ENCODE measurements around the gene DDX42. TPM values are rescaled to one million over a fixed set of nuclear protein-coding genes. Genes with fewer than 3 reads are reported as not detected.

DDX42 gene
- total RNA-seq, 1 donor from 2014 or later, result 33.6 TPM

DNA sequence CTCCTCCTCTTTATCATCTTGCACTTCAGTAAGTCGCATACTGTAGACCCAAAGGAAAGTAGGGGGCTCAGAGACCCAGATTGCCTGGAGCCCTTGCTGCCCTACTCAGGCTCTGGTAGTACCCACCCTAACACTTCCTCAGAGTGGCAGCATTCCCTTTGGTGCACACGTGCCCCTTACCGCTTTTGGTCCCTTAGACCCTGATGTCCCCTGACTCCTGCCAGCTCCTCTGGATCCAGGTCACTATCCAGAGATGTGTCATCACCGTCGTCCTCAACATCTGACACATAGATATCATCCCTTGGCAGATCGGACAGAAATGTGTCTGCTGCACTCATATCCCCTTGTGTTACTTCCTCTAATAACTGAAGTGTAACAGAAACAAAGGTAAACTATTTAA is 47.8 kb downstream of the DDX42 start:
- ATAC-seq (no peak), DNase-seq (ENCODE audit: low spot score) (no peak)

DNA sequence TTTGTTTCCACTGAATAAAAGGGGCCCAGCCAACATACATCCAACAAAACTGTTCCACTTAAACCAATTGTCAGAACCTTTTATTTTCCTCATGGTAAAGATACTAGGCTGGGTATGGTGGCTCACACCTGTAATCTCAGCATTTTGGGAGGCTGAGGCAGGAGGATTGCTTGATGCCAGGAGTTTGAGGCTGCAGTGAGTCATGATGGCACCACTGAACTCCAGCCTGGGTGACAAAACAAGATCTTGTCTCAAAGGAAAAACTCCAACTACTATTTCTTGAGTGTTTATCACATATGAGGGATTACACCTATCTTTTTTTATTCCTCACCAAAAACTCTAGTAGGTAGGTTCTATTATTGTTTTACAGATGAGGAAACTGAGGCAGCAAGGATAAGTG is 48.6 kb downstream of the DDX42 start:
- no peak for ATAC-seq
- DNase-seq (ENCODE audit: low spot score), result no peak

DNA sequence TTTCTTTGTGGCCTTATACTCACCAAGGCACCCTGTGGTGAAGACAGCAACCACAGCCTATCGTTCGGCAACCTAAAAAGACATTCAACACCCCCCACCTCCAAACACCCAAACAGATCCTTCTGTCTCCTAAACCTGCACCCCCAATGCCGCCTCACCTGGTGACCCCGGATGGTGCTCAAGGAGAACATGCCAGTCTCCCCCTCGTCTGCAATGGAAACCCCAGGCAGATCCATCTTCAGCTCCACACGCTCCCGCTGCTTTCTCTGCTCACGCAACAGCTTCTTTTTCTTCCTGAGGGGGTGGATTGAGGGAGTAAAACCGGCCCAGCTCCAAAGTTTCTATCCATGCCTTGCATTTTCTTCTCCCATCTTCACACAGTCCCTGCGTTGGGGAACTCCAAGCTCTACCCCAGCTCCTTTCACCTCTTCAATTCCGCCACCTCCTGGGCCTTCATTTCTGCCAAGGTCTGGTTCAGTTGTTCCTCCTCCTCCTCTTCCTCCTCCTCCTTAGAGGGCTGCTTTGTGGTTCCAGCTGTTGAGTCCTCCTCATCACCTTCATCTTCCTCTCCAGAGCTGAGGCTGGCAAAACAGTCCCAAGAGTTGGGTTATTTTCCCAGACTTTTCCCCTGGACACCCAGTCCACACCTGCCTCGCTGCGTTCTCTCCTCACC is 49.8 kb downstream of the DDX42 start:
- DNase-seq (ENCODE audit: low spot score), result no peak

DNA sequence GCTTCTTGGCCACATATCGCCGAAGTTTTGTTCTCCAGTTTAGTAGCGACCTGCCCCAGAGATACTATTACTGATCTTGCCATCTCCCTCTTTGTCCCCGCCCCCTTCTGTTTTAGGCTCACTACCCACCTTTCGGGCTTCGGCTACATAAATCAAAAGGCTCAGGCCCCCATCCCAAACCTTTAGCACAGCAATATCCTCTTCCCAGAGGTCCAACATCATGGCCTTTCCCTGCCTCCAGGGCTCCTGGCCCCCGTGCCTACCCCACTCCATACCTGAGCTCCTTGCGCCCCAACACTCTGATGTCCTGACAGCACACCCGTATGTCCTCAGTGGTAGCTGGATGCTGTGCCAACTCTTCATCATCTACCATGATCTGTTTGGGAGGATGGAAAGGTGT is 50.4 kb downstream of the DDX42 start:
- no peak for DNase-seq (ENCODE audit: low spot score)
- ATAC-seq, result no peak

More for the DNA sequence above, 49.8 kb downstream of the DDX42 start:
- no peak for ATAC-seq

DNA sequence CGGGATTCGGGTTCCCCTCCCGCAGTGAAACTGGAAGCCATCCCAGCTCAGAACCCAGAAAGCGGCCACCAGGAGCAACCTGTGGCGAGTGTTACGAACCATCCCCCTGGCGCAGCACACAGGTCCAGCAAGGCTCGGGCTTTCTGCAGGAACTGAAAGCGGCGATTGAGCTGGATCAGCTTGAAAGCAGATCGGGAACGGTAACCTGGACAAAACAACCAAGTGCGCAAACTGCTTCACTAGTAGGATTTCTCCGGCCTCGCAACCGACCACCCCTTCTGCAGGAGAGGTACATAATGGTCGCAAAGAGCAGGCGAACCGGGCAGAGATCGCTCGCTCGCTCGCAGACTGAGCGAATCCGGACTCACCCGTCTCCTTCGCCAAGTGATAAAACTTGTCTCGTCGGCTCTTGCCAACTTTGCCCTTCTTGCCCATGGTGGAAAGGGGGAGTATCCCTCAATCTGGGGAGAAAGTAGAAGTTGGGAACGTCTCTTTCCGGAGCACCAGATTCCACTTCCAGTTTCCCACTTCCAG is 52.6 kb downstream of the DDX42 start:
- DNase-seq (ENCODE audit: low spot score) (no peak), ATAC-seq (peak; percentile 2)

DNA sequence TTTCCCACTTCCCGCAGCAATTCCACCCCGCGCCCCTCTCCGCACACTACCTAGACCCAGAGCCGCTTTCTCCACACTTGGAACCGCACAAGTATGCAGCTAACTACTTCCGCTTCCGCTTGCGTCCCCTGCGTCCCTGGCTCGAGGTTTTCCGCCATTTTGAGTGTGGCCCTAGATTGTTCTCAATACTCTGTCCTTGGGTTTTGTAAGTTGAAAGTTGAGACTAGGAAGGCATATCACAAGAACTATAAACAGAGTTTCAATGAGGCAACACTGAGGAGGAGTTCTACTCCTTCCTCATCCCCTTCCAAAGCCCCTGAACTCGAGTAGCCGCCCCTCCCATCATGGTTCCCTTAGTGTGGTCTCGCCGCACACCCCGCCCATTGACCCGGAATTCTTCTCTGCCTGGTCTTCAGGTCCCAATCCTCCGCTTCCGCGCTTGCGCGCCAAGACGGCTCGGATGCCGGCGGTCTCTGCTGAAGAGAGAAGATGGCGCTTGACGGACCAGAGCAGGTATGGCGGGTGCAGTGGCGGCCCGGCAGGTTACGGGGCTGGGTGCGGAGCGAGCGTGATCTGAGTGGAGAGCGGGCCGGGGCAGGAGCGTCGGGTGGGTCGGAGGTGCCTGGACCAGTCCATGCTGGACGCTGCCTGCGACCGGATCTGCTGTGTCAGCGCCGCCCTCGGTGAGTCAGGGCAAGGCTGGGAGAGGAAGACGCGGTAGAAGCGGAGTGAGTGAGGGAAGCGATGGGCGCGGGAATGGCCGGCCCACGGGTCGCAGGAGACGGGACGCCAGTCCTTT is 53.2 kb downstream of the DDX42 start, which contains the start of the genes FTSJ3 and PSMC5:
Gene FTSJ3, minus strand, starts transcription at position 662 of the 799 bp plus-strand sequence. CDS start 761 bp downstream, outside the sequence.
Gene PSMC5, plus strand, starts transcription at position 430 of the 799 bp plus-strand sequence. Its CDS starts 60 bp downstream, at position 490.
- DNase-seq (ENCODE audit: low spot score) (peak; percentile 96), ATAC-seq (peak; percentile 92)

DNA sequence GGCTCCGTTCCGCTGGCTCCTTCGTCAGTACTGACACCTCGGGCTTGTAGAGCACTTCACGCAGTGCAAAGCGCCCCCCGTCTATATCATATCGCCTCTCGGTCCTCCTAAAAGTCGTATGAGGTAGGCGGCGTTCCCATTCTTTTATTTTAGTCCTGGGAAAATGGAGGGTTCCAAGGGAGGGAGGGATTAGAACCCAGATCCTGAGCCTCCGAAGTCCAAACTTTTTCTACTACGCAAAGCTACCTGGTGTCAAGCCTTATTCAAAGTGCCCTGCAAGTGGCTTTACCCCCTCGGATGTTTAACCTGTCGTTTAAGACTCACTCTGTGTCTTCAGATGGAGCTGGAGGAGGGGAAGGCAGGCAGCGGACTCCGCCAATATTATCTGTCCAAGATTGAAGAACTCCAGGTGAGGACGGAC is 53.8 kb downstream of the DDX42 start:
- ATAC-seq (no peak), DNase-seq (ENCODE audit: low spot score) (no peak)

DNA sequence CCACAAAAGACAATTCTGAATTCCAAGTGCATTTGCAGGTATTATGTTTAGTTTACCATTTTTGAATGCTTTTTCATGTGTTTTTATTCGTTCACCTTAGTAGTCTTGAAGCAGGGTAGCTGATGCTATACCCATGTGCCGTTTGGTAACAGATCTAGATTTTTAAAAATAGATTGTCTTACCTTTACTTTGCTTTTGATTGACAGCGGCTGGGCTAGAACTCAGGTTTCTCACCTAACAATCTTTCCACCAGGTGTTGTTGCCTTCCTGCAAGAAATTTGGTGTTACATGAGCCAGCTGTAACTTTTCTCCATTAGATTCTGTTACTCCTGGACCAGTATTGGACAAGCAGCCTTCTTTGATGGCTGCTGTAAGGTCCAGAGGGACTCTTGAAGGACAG is 55.0 kb downstream of the DDX42 start:
- ATAC-seq, result no peak
- DNase-seq (ENCODE audit: low spot score), result no peak

DNA sequence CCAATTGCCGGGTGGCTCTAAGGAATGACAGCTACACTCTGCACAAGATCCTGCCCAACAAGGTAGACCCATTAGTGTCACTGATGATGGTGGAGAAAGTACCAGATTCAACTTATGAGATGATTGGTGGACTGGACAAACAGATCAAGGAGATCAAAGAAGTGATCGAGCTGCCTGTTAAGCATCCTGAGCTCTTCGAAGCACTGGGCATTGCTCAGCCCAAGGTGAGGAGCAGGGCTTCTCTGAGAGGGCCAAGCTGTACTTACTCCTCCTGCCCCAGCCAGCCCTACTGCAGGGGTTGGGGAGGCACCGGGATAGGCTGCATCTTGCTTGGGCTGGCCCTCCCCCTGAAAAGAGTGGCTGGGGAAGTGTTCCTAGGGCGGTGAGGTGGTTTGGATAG is 56.3 kb downstream of the DDX42 start:
- no peak for ATAC-seq
- DNase-seq (ENCODE audit: low spot score), result no peak

DNA sequence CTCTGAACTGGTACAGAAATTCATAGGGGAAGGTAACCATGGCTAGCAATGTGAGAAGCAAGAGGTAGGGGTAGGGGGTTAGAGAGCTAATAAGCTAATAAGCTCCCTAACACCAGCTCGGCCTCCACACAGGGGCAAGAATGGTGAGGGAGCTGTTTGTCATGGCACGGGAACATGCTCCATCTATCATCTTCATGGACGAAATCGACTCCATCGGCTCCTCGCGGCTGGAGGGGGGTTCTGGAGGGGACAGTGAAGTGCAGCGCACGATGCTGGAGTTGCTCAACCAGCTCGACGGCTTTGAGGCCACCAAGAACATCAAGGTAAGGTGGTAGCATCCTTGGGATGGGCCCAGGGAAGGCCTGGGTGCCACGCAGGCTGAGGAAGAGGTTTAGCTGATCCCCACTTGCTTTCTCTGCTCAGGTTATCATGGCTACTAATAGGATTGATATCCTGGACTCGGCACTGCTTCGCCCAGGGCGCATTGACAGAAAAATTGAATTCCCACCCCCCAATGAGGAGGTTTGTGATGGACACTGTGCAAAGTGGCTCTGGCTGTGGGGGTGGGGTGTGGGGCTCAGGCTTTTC is 57.0 kb downstream of the DDX42 start:
- no peak for DNase-seq (ENCODE audit: low spot score)
- no peak for ATAC-seq

DNA sequence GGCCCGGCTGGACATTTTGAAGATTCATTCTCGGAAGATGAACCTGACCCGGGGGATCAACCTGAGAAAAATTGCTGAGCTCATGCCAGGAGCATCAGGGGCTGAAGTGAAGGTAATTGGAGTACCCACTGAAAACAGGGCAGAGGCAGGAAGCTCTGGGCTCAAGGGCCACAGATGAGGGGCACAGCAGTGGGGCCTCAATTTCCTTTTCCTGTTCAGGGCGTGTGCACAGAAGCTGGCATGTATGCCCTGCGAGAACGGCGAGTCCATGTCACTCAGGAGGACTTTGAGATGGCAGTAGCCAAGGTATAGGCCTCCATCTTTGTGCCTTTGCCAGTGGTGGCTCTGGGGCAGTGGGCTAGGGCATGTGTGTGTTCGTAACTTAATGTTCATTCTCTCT is 57.5 kb downstream of the DDX42 start:
- no peak for ATAC-seq
- DNase-seq (ENCODE audit: low spot score), result no peak

DNA sequence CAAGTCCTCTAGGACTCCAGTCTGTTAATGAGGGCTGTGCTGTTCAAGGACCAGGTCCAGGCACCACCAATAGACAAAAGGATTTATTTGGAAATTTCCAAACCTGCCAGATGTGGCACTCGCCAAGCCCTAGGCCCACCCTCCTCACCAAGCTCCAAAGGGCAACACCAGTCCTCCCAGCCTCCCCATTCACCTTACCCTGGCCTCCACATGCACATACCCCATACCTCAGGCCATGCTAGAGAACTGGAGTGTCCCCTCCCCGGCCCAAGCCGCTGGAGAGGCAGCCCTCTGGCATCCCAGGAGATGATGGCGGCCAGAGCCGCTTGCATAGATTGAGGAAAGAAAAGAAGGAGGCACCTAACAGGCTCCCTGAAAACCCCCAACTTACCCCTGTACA is 58.0 kb downstream of the DDX42 start:
- ATAC-seq (no peak), DNase-seq (ENCODE audit: low spot score) (no peak)

DNA sequence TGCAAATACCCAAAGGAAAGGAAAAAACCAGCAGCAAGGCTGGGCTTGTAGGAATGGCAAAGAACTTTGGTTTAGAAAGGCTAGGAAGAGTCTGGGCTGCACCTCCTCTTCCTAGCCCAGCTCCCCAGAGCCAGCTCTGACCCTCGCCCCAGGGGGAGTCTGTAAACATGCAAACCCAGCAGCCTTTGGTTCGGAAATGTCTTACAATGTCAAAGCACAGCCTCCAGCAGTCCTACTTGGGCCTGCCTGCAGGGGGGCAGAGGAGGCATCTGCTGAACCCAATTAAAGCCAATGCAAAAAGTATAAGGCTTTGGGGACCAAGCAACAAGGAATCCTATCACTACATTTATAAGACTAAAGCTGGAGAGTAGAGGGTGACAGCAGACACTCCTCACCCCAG is 58.5 kb downstream of the DDX42 start:
- no peak for ATAC-seq
- DNase-seq (ENCODE audit: low spot score), result no peak

DNA sequence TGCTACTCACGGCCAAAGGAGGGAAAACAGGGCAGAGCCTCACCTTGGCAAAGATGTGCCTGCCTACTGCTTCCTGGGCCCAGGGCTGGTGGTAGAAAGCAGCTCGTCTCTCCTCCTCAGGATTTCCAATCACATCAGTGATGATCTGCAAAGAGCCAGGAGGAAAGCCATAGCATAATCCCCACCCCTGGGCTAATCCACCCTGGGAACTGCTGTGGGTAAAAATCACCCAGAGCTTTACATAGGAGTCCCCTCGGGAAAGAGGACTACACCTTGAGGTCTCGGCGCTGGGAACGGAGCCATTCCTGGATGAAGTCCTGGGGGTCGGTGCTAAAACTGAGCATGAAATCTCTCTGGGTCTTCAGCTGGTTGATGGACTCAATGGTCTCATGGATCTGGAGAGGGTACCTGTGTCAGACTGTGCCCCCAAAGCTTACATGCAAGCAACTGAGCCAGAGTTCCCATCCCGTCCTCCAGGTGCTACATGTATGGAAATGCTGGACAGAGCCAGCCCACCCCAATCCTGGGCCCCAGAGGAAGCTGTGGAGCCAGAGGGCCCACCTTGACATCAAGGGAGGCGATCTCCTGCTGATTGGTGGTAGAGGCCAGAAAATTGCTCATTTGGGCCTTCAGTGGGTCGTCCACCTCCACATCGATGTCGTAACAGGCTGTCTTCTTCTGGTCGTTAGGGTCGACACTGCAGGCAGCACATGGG is 59.2 kb downstream of the DDX42 start:
- DNase-seq (ENCODE audit: low spot score) (no peak), ATAC-seq (no peak)

DNA sequence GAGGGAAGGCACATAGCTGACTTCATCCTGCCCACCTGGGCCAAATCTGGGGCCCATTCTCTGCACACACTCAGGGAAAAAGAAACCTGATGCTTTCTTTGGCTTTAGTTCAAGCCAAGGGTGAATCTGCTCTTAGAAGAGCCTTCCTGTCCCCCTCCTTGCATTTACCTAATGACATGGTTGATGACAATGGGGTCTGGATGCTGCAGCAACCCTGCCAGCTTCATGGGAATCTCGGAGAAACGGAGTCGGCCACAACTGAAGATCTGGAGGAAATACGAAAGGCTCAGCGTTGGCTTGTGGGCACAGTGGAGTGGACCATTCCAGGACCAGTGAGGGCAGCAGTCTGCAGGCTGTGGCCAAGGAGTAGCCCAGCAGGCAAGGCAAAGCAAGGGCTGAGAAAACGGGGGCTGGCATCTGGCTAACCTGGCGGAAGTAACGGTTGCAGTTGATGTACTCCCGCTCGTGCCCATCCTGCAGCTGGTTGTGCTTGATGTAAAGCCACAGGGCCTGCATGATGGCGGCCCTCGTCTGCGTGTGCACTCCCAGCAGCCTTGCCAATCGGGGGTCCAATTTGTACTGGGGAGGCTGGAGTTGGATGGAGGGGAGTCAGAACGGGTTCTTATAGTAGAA is 59.9 kb downstream of the DDX42 start:
- no peak for ATAC-seq
- DNase-seq (ENCODE audit: low spot score), result no peak

DNA sequence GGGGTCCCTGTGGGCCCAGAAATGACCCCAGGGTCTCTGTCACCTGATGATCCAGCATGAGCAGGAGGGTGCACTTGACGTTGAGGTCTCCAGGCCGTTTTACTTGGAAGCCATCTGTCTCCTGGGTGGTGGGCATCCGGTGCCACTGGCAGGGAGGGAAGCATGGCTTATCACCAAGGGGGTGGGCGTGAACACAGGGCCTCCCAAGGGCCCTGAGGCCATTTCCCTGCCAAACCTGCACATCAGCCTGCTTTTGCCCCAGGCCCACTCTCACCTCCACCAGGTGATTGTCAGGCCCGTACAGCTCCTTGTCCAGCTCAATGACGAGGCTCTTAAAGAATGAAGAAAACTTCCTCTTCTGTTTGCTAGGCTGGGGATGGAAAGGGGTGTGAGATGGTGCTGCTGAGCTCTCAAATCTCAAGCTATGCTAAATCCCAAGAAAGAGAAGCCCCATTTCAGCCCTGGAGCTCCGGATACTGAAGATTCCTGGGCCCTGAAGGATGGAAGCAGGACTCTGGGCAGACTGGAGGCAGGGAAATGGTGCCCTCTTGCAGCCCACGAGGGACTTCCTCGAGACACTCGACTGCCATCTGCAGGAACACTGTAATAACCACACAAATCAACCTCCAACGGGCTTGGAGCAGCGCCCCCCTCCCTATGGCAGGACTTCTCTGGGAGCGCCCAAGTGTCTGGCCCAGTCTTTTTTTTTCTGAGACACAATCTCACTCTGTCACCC is 60.6 kb downstream of the DDX42 start:
- ATAC-seq, result peak; percentile 24
- no peak for DNase-seq (ENCODE audit: low spot score)

DNA sequence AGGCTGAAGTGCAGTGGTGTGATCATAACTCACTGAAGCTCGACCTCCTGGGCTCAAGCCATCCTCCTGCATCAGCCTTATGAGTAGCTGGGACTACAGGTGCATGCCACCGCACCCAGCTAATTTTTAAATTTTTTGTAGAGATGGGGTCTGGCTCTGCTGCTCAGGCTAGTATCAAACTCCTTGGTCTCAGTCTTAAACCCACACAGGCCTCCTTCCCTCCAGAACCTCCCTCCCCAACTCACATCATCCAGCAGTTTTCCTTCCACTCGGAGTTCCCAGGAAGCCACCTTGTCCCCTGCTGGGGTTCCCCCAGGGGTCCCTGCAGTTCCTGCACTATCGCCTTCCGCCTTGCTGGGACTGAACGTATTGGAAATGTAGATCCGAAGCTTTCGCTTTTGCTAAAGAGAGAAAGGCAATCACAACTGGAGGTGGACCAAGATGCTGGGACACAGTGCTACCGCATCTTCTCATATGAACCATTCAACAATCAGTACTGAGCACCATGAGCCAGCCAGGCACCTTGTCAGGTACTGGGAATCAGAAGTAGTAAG is 61.3 kb downstream of the DDX42 start:
- no peak for ATAC-seq
- DNase-seq (ENCODE audit: low spot score), result no peak

DNA sequence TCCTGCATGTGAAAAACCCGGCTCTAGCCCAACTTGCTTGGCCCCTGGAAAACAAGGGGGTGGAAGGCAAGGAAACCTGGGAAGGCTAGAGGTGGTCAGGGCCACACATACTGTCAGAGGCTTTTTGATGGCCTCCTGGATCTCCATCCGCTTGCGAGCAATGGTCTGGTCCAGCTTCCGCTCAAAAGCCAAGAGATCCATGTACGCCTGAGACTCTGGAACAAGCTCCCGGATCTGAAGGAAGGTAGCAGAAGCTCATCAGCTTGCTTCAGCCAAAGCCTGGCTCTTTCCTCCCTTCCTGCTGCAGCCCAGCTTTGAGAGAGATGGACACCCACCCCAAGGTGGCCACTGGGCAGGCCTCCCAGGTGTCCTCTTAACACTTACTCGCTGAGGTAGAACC is 62.8 kb downstream of the DDX42 start:
- no peak for ATAC-seq
- no peak for DNase-seq (ENCODE audit: low spot score)

DNA sequence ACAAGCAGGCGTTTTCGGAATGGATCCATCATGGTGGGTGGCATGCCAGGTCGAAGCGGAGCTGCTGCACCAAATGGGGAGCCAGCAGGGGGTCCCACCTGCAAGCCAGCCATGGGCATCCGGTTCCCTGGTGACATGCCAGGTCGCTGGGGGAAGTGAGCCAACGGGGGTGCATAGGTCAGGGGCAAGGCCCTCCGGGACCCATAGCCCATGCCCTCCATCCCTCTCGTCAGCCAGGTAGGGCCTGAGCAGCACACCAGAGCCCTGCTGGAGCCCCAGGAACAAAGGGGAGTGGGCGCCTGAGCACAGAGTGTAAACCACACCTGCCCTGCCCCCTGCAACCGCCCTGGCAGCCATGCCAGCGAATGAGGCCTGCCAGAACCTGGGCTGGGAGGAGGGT is 63.5 kb downstream of the DDX42 start:
- ATAC-seq, result no peak
- DNase-seq (ENCODE audit: low spot score), result no peak
